Coronary artery (tissue), 2 donors: ENCODE data around the gene SPNS2.

Experiments
- DNase-seq: peaks from one replicate; pipeline ENCODE4 v3.0.0-alpha.2; 2017; ENCODE audit warnings: low spot score
- H3K27ac ChIP-seq, 2 donors: fragments of 200-600 bp; sonication (generic); one replicate each; pipeline ENCODE4 v1.5.1; 2016 to 2019
- H3K4me3 ChIP-seq: fragments of 200-600 bp; sonication (generic); 2 replicates; pipeline ENCODE4 v1.5.1; 2016; ENCODE audit warnings: mild to moderate bottlenecking, moderate library complexity
- CTCF ChIP-seq: fragments of 200-600 bp; sonication (generic); IDR thresholded peaks from one replicate; pipeline ENCODE4 v1.5.1; 2019; ENCODE audit warnings: antibody characterized with exemption

The SPNS2 gene

GRCh38 chr17:4529533-4530152 is 31.0 kb downstream of the SPNS2 start:
- TF ChIP-seq CTCF = no peak
- no peak for DNase-seq
- Histone ChIP-seq H3K27ac (peak overlapping the region in 1 of 2 donors; percentile 51), H3K4me3 (no peak overlapping the region)

- Histone ChIP-seq H3K27ac (peak overlapping the region in 1 of 2 donors; percentile 54), H3K4me3 (no peak overlapping the region)
- no peak for TF ChIP-seq CTCF
- no peak for DNase-seq
Measured at GRCh38 chr17:4530799-4531730, 32.4 kb downstream of the SPNS2 start.

- DNase-seq = no peak
- TF ChIP-seq CTCF = no peak
- no peak overlapping the region for H3K4me3 ChIP-seq
- H3K27ac ChIP-seq = peak overlapping the region in 1 of 2 donors; percentile 16
Measured at GRCh38 chr17:4531988-4532736, 33.5 kb downstream of the SPNS2 start.

GRCh38 chr17:4532860-4533522 is 34.3 kb downstream of the SPNS2 start:
- DNase-seq = no peak
- TF ChIP-seq CTCF = no peak
- peak overlapping the region in 1 of 2 donors; percentile 76 for H3K27ac ChIP-seq
- H3K4me3 ChIP-seq = no peak overlapping the region

GRCh38 chr17:4533523-4534504 is 35.1 kb downstream of the SPNS2 start:
- DNase-seq = no peak
- TF ChIP-seq CTCF = no peak
- no peak overlapping the region for H3K4me3 ChIP-seq
- peak overlapping the region in 1 of 2 donors; percentile 76 for H3K27ac ChIP-seq

- no peak for TF ChIP-seq CTCF
- no peak overlapping the region for H3K4me3 ChIP-seq
- H3K27ac ChIP-seq = peak overlapping the region in 1 of 2 donors; percentile 76
- DNase-seq = no peak
Measured at GRCh38 chr17:4534515-4534914, 35.8 kb downstream of the SPNS2 start.
